ENCODE results near the gene GULP1. TPM values are rescaled to one million over a fixed set of nuclear protein-coding genes. Genes with fewer than 3 reads are reported as not detected.
"Not testable (repeated sequence)": the region's sequence is repeated elsewhere in the genome, so short reads cannot be mapped to it uniquely, and the experiment has no call there.

The GULP1 gene
- total RNA-seq, 4 donors from 2014 or later, result 43.3 to 64.8 (median 50.3) TPM

DNA sequence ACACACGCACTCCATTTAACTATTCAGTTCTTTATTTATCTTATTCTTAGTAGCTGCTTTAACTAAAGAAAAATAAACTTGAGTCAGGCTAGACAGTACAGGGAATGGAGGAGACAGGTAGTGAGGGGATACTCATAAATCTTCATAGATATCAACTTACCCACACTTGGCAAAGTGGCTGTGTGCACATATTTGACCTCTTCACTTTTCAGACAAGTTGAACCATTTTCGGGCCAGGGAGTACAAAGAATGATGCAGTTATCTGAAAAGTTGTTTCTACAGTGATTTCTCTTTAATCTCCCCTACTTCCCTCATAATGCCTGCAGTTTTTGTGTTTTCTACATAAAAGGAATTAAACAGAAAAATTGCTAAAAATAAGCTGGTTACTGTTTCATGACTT is 307.5 kb downstream of the GULP1 start:
- no peaks in the 10 kb centered on the region for H3K36me3 ChIP-seq
- no peaks in the 10 kb centered on the region for H3K9me3 ChIP-seq
- TF ChIP-seq, protein P1, sequence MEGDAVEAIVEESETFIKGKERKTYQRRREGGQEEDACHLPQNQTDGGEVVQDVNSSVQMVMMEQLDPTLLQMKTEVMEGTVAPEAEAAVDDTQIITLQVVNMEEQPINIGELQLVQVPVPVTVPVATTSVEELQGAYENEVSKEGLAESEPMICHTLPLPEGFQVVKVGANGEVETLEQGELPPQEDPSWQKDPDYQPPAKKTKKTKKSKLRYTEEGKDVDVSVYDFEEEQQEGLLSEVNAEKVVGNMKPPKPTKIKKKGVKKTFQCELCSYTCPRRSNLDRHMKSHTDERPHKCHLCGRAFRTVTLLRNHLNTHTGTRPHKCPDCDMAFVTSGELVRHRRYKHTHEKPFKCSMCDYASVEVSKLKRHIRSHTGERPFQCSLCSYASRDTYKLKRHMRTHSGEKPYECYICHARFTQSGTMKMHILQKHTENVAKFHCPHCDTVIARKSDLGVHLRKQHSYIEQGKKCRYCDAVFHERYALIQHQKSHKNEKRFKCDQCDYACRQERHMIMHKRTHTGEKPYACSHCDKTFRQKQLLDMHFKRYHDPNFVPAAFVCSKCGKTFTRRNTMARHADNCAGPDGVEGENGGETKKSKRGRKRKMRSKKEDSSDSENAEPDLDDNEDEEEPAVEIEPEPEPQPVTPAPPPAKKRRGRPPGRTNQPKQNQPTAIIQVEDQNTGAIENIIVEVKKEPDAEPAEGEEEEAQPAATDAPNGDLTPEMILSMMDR (IDR thresholded peaks at IDR 0.05), result no peak
- TF ChIP-seq POLR2A (IDR thresholded peaks at IDR 0.05) (no peak), EP300 (IDR thresholded peaks at IDR 0.05) (no peak), POLR2AphosphoS5 (IDR thresholded peaks at IDR 0.05) (no peak)
- WGBS, 2 donors (ENCODE audit: low coverage in 1 of 2), result 12 to 28% methylated on average over 2 of the region's 2 CpGs
- no peak for ATAC-seq
- H3K27me3 ChIP-seq, result no peaks in the 10 kb centered on the region
- H3K4me3 ChIP-seq, result no peak overlapping the region
- peaks cover 0 to 28% (median 9%) of the 10 kb centered on the region in 3 donors for H3K4me1 ChIP-seq
- peak overlapping the region in 1 of 4 donors; percentile 21 for H3K27ac ChIP-seq

DNA sequence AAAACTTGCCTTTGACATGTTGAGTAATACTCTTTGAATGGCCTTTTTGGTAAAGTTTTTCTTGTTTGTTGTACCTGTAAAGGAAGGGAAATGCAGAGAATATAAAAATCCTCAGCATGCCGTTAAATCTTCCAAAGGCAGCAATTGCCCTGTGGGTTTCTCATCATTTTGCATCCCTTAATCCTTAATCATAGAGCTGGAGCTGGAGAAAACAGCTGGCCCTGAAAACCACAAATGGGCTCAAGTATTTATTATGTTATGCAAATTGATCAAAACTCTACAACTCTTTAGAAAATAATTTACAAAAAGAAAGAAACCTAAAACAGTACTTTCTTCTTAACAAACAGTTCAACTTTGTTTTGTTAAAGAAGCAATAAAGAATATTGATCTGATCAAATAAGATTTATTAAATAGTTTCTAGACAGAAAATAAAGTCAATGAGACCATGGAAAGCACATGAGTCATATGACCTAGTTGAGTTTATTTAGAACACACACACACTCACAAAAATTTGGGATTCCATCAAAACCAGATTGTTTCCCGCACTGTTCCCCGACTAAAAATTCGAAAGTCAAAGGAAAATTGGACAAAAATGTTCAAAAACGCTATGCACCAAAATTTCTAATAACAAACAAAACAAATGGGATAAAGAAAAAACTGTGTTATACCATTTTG is 309.0 kb downstream of the GULP1 start:
- Histone ChIP-seq H3K4me3 (no peak overlapping the region), H3K4me1 (peaks cover 0 to 28% (median 9%) of the 10 kb centered on the region in 3 donors), H3K27me3 (no peaks in the 10 kb centered on the region), H3K9me3 (no peaks in the 10 kb centered on the region), H3K27ac (no peak overlapping the region), H3K36me3 (no peaks in the 10 kb centered on the region)
- no peak for TF ChIP-seq POLR2AphosphoS5 (IDR thresholded peaks at IDR 0.05)
- 77 to 85% methylated on average over 5 of the region's 5 CpGs for WGBS, 2 donors (ENCODE audit: low coverage in 1 of 2)
- ATAC-seq, result no peak

DNA sequence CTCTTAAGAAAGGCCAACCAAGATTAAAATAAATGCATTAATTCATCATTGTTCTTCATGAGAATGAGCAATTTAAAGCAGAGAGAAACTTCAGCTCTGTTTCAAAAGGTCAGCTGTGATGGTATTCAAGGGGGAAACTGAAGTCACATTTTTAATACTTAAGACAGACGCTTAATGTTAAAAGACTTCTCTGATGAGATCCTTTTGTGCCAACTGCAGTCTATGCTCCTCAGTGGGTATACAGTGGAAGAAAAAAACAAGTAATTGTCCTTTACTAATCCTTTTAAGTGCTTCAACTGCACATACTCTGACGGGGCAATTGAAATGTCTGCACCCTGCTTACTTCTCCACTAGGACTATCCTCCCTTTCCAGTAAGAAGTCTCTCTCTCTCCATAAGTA is 309.7 kb downstream of the GULP1 start:
- 32% methylated on average over 2 of the region's 2 CpGs for WGBS, 2 donors (ENCODE audit: low coverage in 1 of 2)
- TF ChIP-seq, protein P1 (IDR thresholded peaks at IDR 0.05), result no peak
- TF ChIP-seq POLR2AphosphoS5 (IDR thresholded peaks at IDR 0.05) (no peak), EP300 (IDR thresholded peaks at IDR 0.05) (no peak), POLR2A (IDR thresholded peaks at IDR 0.05) (no peak)
- no peaks in the 10 kb centered on the region for H3K9me3 ChIP-seq
- no peaks in the 10 kb centered on the region for H3K27me3 ChIP-seq
- ATAC-seq, result no peak
- H3K4me3 ChIP-seq, result no peak overlapping the region
- H3K36me3 ChIP-seq, result no peaks in the 10 kb centered on the region
- H3K4me1 ChIP-seq, result peaks cover 0 to 28% (median 9%) of the 10 kb centered on the region in 3 donors
- H3K27ac ChIP-seq, result peak overlapping the region in 2 of 4 donors; percentile 12 to 15

DNA sequence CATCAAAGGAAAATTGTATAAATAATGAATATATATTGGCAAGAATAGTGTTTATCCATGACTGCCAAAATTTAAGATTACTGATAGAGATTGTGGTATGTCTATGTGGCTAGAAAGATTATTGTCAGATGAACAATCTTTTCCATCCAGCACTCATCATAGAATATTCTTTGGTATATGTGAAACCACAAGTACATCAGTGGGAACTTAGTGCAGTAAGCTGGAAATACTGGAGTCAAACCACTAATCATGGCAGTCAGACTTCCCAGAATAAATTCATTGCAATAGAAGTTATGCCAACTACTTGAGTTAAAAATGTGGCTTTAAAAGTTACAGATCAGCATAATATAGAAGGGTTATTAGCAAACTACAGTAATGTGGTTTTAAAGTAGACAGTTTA is 310.3 kb downstream of the GULP1 start:
- H3K4me1 ChIP-seq, result peaks cover 0 to 28% (median 9%) of the 10 kb centered on the region in 3 donors
- H3K4me3 ChIP-seq, result no peak overlapping the region
- H3K27ac ChIP-seq, result no peak overlapping the region
- H3K36me3 ChIP-seq, result no peaks in the 10 kb centered on the region
- H3K9me3 ChIP-seq, result no peaks in the 10 kb centered on the region
- no peak for ATAC-seq
- TF ChIP-seq EP300 (IDR thresholded peaks at IDR 0.05), result no peak
- TF ChIP-seq, protein P1 (IDR thresholded peaks at IDR 0.05), result no peak
- no peak for TF ChIP-seq POLR2A (IDR thresholded peaks at IDR 0.05)
- TF ChIP-seq POLR2AphosphoS5 (IDR thresholded peaks at IDR 0.05), result no peak
- no peaks in the 10 kb centered on the region for H3K27me3 ChIP-seq

DNA sequence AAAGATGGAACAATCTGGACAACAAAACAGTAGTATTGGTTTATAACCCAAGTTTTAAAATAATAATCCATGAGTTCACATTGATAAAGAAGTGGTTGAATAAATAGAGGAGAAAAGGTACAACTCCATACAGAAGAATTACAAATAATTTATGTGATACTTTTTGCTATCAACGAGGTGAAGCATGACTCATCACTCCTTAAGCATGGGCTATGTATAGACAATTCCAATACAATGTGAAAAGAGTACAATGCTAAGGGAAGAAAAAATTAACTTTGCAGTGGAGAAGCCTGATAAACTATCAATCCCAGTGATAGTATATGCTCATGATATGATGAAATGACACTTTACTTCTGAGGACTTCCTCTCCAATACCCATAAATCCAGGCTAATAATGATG is 312.9 kb downstream of the GULP1 start:
- ATAC-seq, result no peak
- Histone ChIP-seq H3K27ac (no peak overlapping the region), H3K4me1 (peaks cover 0 to 13% (median 3%) of the 10 kb centered on the region in 3 donors), H3K9me3 (no peaks in the 10 kb centered on the region), H3K36me3 (no peaks in the 10 kb centered on the region), H3K4me3 (no peak overlapping the region), H3K27me3 (no peaks in the 10 kb centered on the region)
- TF ChIP-seq POLR2AphosphoS5 (IDR thresholded peaks at IDR 0.05), result no peak
- no peak for TF ChIP-seq EP300 (IDR thresholded peaks at IDR 0.05)
- TF ChIP-seq POLR2A (IDR thresholded peaks at IDR 0.05), result no peak
- TF ChIP-seq, protein P1 (IDR thresholded peaks at IDR 0.05), result no peak
- WGBS, 2 donors (ENCODE audit: low coverage in 1 of 2), result 60 to 91% methylated on average over 1 of the region's 1 CpG

DNA sequence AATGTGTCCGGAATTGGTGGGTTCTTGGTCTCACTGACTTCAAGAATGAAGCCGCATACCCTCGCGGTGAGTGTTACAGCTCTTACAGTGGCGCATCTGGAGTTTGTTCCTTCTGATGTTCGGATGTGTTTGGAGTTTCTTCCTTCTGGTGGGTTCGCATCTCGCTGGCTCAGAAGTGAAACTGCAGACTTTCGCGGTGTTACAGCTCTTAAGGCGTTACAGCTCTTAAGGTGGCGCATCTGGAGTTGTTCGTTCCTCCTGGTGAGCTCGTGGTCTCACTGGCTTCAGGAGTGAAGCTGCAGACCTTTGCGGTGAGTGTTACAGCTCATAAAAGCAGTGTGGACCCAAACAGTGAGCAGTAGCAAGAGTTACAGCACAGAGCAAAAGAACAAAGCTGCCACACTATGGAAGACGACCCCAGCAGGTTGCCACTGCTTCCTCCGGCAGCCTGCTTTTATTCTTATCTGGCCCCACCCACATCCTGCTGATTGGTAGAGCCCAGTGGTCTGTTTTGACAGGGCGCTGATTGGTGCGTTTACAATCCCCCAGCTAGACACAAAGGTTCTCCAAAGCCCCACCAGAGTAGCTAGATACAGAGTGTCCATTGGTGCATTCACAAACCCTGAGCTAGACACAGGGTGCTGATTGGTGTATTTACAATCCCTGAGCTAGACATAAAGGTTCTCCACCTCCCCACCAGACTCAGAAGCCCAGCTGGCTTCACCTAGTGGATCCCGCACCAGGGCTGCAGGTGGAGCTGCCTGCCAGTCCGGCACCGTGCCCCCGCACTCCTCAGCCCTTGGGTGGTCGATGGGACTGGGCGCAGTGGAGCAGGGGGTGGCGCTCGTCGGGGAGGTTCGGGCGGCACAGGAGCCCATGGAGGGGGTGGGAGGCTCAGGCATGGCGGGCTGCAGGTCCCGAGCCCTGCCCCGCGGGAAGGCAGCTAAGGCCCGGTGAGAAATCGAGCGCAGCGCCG is 314.2 kb downstream of the GULP1 start:
- H3K4me3 ChIP-seq, ATAC-seq, H3K9me3 ChIP-seq, H3K27ac ChIP-seq, H3K36me3 ChIP-seq, H3K27me3 ChIP-seq: not testable (repeated sequence)
- 92 to 97% methylated on average over 13 to 16 of the region's 39 CpGs for WGBS, 2 donors (ENCODE audit: low coverage in 1 of 2)
- peaks cover 0 to 16% (median 0%) of the 10 kb centered on the region in 3 donors for H3K4me1 ChIP-seq

DNA sequence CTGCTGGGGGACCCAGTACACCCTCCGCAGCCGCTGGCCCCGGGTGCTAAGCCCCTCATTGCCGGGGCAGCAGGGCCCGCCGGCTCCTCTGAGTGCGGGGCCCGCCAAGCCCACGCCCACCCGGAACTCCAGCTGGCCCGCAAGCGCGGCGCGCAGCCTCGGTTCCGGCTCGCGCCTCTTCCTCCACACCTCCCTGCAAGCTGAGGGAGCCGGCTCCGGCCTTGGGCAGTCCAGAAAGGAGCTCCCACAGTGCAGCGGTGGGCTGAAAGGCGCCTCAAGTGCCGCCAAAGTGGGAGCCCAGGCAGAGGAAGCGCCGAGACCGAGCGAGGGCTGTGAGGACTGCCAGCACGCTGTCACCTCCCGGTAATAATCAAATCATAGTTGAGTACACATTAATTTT is 314.9 kb downstream of the GULP1 start:
- H3K4me3 ChIP-seq, H3K9me3 ChIP-seq, H3K36me3 ChIP-seq, H3K27me3 ChIP-seq, H3K27ac ChIP-seq, ATAC-seq: not testable (repeated sequence)
- WGBS, 2 donors (ENCODE audit: low coverage in 1 of 2), result 100% methylated on average over 4 of the region's 30 CpGs; no CpG with 5 or more reads in 1 of the 2 donors
- H3K4me1 ChIP-seq, result peaks cover 0 to 19% (median 0%) of the 10 kb centered on the region in 3 donors
